Smooth muscle cell (in vitro differentiated cells): Measurements from ENCODE around the gene TMCC1. TPM values are rescaled to one million over a fixed set of nuclear protein-coding genes. Genes with fewer than 3 reads are reported as not detected.

ENCODE experiments used
- DNase-seq: peaks from one replicate; lab custom pipeline; 2025; ENCODE audit not compliant: unreplicated experiment; lab: John Stamatoyannopoulos, UW
- H2AFZ ChIP-seq: fragments of 200-600 bp; sonication (generic); 2 replicates; pipeline ENCODE4 v1.6.0; 2016; ENCODE audit warnings: antibody characterized with exemption, low read depth, mild to moderate bottlenecking
- H3F3A ChIP-seq: fragments of 200-600 bp; sonication (generic); 2 replicates; pipeline ENCODE4 v1.6.0; 2017; ENCODE audit warnings: antibody characterized with exemption, low read depth
- H3K27ac ChIP-seq: fragments of 200-600 bp; sonication (generic); 2 replicates; pipeline ENCODE4 v1.5.1; 2016; ENCODE audit warnings: low read depth, mild to moderate bottlenecking
- H3K27me3 ChIP-seq: fragments of 200-600 bp; sonication (generic); 2 replicates; pipeline ENCODE4 v1.6.1; 2016; ENCODE audit warnings: low read depth, mild to moderate bottlenecking
- H3K36me3 ChIP-seq: fragments of 200-600 bp; sonication (generic); 2 replicates; pipeline ENCODE4 v1.5.1; 2016; ENCODE audit warnings: low read depth
- H3K4me1 ChIP-seq: fragments of 200-600 bp; sonication (generic); 2 replicates; pipeline ENCODE4 v1.5.1; 2016; ENCODE audit warnings: low read depth
- H3K4me2 ChIP-seq: fragments of 200-600 bp; sonication (generic); 2 replicates; pipeline ENCODE4 v1.6.0; 2016; ENCODE audit warnings: mild to moderate bottlenecking
- H3K4me3 ChIP-seq: fragments of 200-600 bp; sonication (generic); 2 replicates; pipeline ENCODE4 v1.5.1; 2016; ENCODE audit warnings: mild to moderate bottlenecking
- H3K79me2 ChIP-seq: fragments of 200-600 bp; sonication (generic); 2 replicates; pipeline ENCODE4 v1.6.0; 2016; ENCODE audit warnings: low read depth, mild to moderate bottlenecking
- H3K9ac ChIP-seq: fragments of 200-600 bp; sonication (generic); 2 replicates; pipeline ENCODE4 v1.6.0; 2016; ENCODE audit warnings: low read depth
- H3K9me3 ChIP-seq: fragments of 200-600 bp; sonication (generic); replicated peaks from 2 replicates; pipeline ENCODE4 v1.5.1; 2016; ENCODE audit warnings: low read depth
- H4K20me1 ChIP-seq: fragments of 200-600 bp; sonication (generic); 2 replicates; pipeline ENCODE4 v1.6.0; 2016; ENCODE audit warnings: low read depth
- WGBS: methylation state at CpG from one replicate; pipeline ENCODE4 v1.1.7; 2016; ENCODE audit warnings: low lambda C conversion rate; 5-methylcytosine and 5-hydroxymethylcytosine counted together
- polyA plus RNA-seq: library from polyadenylated mRNA; unstranded; fragments of >200 nt; fragmentation: Nextera tagmentation; extraction: Ambion mirVana; gene quantifications from 2 replicates; pipeline ENCODE4 v1.2.1, GENCODE V29; 2016
- total RNA-seq: library from RNA; depleted of rRNA; stranded (reverse); fragments of >200 nt; gene quantifications from 2 replicates; pipeline ENCODE4 v1.2.3, GENCODE V29; 2014
- TF ChIP-seq, protein P1 (sequence below): fragments of 200-600 bp; sonication (generic); IDR thresholded peaks from 2 replicates; pipeline ENCODE4 v1.5.1; 2017; ENCODE audit warnings: borderline replicate concordance, mild to moderate bottlenecking, antibody characterized with exemption; ENCODE audit not compliant: insufficient read depth, poor library complexity, severe bottlenecking

Gene TMCC1
- total RNA-seq (17.8 and 32.5 TPM in 2 replicates), polyA plus RNA-seq (5.3 and 9.7 TPM in 2 replicates)

GRCh38 chr3:129893581-129894070 lies at the start of gene TMCC1:
TSS of gene TMCC1 (minus strand) at chr3:129893711.
- TF ChIP-seq, protein P1, sequence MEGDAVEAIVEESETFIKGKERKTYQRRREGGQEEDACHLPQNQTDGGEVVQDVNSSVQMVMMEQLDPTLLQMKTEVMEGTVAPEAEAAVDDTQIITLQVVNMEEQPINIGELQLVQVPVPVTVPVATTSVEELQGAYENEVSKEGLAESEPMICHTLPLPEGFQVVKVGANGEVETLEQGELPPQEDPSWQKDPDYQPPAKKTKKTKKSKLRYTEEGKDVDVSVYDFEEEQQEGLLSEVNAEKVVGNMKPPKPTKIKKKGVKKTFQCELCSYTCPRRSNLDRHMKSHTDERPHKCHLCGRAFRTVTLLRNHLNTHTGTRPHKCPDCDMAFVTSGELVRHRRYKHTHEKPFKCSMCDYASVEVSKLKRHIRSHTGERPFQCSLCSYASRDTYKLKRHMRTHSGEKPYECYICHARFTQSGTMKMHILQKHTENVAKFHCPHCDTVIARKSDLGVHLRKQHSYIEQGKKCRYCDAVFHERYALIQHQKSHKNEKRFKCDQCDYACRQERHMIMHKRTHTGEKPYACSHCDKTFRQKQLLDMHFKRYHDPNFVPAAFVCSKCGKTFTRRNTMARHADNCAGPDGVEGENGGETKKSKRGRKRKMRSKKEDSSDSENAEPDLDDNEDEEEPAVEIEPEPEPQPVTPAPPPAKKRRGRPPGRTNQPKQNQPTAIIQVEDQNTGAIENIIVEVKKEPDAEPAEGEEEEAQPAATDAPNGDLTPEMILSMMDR, result no peak
- DNase-seq, result no peak
- Histone ChIP-seq H3K27ac (peak within 1 kb of the TSS; percentile 91), H3K4me1 (peaks cover 17% of the 10 kb centered on the region), H3K27me3 (no peaks in the 10 kb centered on the region), H3K9ac (peak within 1 kb of the TSS; percentile 95), H3F3A (peaks cover 5% of the 10 kb centered on the region), H3K9me3 (no peaks in the 10 kb centered on the region), H2AFZ (peak within 1 kb of the TSS; percentile 98), H3K4me3 (peak within 1 kb of the TSS; percentile 99), H3K4me2 (peak within 1 kb of the TSS; percentile 99), H3K79me2 (peaks cover 44% of the 10 kb centered on the region), H4K20me1 (peaks cover 37% of the 10 kb centered on the region), H3K36me3 (no peaks in the 10 kb centered on the region)
- under 1% methylated on average over 14 of the region's 60 CpGs for WGBS

DNA sequence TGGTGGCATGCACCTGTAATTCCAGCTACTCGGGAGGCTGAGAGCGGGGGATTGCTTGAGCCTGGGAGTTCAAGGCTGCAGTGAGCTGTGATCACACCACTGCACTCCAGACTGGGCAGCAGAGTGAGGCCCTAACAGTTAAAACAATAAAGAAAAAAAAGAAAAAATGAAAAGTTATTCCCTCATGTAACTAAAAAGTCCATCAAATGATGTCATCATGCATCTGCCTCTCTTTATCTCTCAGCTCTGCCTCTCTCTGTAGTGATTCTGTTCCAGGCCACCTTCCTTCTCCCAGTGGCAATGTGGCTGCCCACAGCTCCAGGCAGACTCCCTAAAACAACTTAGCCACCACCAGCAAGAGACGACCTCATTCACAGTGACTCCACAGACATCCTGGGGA lies 49.5 kb upstream of the TMCC1 start:
- Histone ChIP-seq H3F3A (no peaks in the 10 kb centered on the region), H3K27me3 (no peaks in the 10 kb centered on the region), H3K9ac (no peak overlapping the region), H2AFZ (no peak overlapping the region), H4K20me1 (no peaks in the 10 kb centered on the region), H3K4me3 (no peak overlapping the region), H3K27ac (no peak overlapping the region), H3K4me1 (no peaks in the 10 kb centered on the region), H3K4me2 (no peak overlapping the region), H3K79me2 (no peaks in the 10 kb centered on the region), H3K36me3 (no peaks in the 10 kb centered on the region), H3K9me3 (no peaks in the 10 kb centered on the region)
- DNase-seq, result no peak
- TF ChIP-seq, protein P1, result no peak
- 67% methylated on average over 3 of the region's 3 CpGs for WGBS

GRCh38 chr3:129942296-129942695 lies 48.8 kb upstream of the TMCC1 start:
- H2AFZ ChIP-seq, result no peak overlapping the region
- H3K79me2 ChIP-seq, result no peaks in the 10 kb centered on the region
- no peaks in the 10 kb centered on the region for H3K36me3 ChIP-seq
- H3K4me3 ChIP-seq, result no peak overlapping the region
- TF ChIP-seq, protein P1, result peak; percentile 88
- no peak overlapping the region for H3K27ac ChIP-seq
- no peaks in the 10 kb centered on the region for H3F3A ChIP-seq
- peak; percentile 19 for DNase-seq
- no peaks in the 10 kb centered on the region for H4K20me1 ChIP-seq
- no peak overlapping the region for H3K4me2 ChIP-seq
- no peaks in the 10 kb centered on the region for H3K4me1 ChIP-seq
- no peaks in the 10 kb centered on the region for H3K27me3 ChIP-seq
- no peaks in the 10 kb centered on the region for H3K9me3 ChIP-seq
- no peak overlapping the region for H3K9ac ChIP-seq
- 16% methylated on average over 7 of the region's 7 CpGs for WGBS

- Histone ChIP-seq H3K27me3 (no peaks in the 10 kb centered on the region), H4K20me1 (no peaks in the 10 kb centered on the region), H3K79me2 (no peaks in the 10 kb centered on the region), H3K4me1 (peaks cover 5% of the 10 kb centered on the region), H3K9me3 (no peaks in the 10 kb centered on the region), H3K36me3 (no peaks in the 10 kb centered on the region), H3K9ac (no peak overlapping the region), H3K4me3 (no peak overlapping the region), H2AFZ (no peak overlapping the region), H3K4me2 (no peak overlapping the region), H3F3A (no peaks in the 10 kb centered on the region), H3K27ac (no peak overlapping the region)
- 86% methylated on average over 3 of the region's 3 CpGs for WGBS
- no peak for DNase-seq
- TF ChIP-seq, protein P1, result no peak
These were observed 46.6 kb upstream of the TMCC1 start for GRCh38 chr3:129940086-129940485.
